ENCODE measurements around the gene TNFRSF17.

Gene TNFRSF17

GRCh38 chr16:11979013-11979672 is 14.1 kb downstream of the TNFRSF17 start:
- Histone ChIP-seq H3K9ac (ENCODE audit: low read length) (no peak overlapping the region), H3K27me3 (replicated peaks; ENCODE audit: insufficient read depth, low read length) (no peaks in the 10 kb centered on the region), H3K79me2 (ENCODE audit: low read length) (peaks cover 92% of the 10 kb centered on the region), H3K4me1 (ENCODE audit: low read length) (peaks cover 20% of the 10 kb centered on the region; the same call in 1 of the 2 replicates), H3K9me3 (replicated peaks; ENCODE audit: insufficient read depth, low read length) (no peaks in the 10 kb centered on the region), H3F3A (ENCODE audit: insufficient read depth, low read length) (peaks cover 17% of the 10 kb centered on the region), H3K36me3 (replicated peaks; ENCODE audit: insufficient read depth, low read length) (no peaks in the 10 kb centered on the region), H3K4me3 (ENCODE audit: low read length) (no peak overlapping the region), H3K9me2 (replicated peaks; ENCODE audit: insufficient read depth, low read length) (no peaks in the 10 kb centered on the region), H3K4me2 (ENCODE audit: low read depth, low read length) (no peak overlapping the region), H2AFZ (ENCODE audit: low read length) (no peak overlapping the region), H4K20me1 (ENCODE audit: insufficient read depth, low read length) (no peaks in the 10 kb centered on the region), H3K27ac (ENCODE audit: low read length) (no peak overlapping the region)
- DNase-seq, result no peak
- TF ChIP-seq, protein P1, sequence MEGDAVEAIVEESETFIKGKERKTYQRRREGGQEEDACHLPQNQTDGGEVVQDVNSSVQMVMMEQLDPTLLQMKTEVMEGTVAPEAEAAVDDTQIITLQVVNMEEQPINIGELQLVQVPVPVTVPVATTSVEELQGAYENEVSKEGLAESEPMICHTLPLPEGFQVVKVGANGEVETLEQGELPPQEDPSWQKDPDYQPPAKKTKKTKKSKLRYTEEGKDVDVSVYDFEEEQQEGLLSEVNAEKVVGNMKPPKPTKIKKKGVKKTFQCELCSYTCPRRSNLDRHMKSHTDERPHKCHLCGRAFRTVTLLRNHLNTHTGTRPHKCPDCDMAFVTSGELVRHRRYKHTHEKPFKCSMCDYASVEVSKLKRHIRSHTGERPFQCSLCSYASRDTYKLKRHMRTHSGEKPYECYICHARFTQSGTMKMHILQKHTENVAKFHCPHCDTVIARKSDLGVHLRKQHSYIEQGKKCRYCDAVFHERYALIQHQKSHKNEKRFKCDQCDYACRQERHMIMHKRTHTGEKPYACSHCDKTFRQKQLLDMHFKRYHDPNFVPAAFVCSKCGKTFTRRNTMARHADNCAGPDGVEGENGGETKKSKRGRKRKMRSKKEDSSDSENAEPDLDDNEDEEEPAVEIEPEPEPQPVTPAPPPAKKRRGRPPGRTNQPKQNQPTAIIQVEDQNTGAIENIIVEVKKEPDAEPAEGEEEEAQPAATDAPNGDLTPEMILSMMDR (IDR thresholded peaks at IDR 0.05; ENCODE audit: low read length), result no peak
- TF ChIP-seq EZH2phosphoT487 (IDR thresholded peaks at IDR 0.05; ENCODE audit: low read length) (no peak), EZH2 (optimal IDR thresholded peaks at IDR 0.05; ENCODE audit: low read depth, low read length) (no peak)

DNA sequence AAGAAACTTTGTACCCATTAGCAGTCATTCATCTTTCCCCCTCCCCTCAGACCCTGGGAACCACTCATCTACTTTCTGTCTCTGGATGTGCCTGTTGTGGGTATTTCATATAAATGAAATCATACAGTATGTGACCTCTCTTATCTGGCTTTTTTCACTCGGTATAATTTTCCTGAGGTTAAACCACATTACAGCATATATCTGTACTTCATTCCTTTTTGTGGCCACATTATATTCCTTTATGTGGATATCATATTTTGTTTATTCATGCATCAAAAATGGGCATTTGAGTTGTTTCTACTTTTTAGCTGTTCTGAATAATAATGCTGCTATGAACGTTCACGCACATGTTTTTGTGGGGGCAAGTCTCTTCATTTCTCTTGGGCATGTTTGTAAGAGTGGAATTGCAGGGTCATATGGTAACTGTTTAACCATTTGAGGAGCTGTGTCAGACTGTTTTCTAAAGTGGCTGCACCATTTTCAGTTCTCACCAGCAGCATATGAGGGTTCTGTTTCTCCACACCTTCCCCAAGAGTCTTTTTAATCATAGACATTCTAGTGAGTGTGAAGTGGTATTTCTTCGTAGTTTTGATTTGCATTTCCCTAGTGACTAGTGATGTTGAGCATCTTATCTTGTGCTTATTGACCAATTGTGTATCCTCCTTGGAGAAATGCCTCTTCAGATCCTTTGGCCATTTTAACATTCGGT is 15.3 kb downstream of the TNFRSF17 start:
- peaks cover 11% of the 10 kb centered on the region for H3F3A ChIP-seq (ENCODE audit: insufficient read depth, low read length)
- H3K4me2 ChIP-seq (ENCODE audit: low read depth, low read length), result no peak overlapping the region
- no peak overlapping the region for H3K27ac ChIP-seq (ENCODE audit: low read length)
- no peaks in the 10 kb centered on the region for H3K9me3 ChIP-seq (replicated peaks; ENCODE audit: insufficient read depth, low read length)
- no peaks in the 10 kb centered on the region for H3K9me2 ChIP-seq (replicated peaks; ENCODE audit: insufficient read depth, low read length)
- no peaks in the 10 kb centered on the region for H4K20me1 ChIP-seq (ENCODE audit: insufficient read depth, low read length)
- no peak overlapping the region for H3K4me3 ChIP-seq (ENCODE audit: low read length)
- H3K9ac ChIP-seq (ENCODE audit: low read length), result no peak overlapping the region
- H3K4me1 ChIP-seq (ENCODE audit: low read length), result peaks cover 20% of the 10 kb centered on the region; the same call in 1 of the 2 replicates
- no peaks in the 10 kb centered on the region for H3K36me3 ChIP-seq (replicated peaks; ENCODE audit: insufficient read depth, low read length)
- no peak overlapping the region for H2AFZ ChIP-seq (ENCODE audit: low read length)
- TF ChIP-seq EZH2 (optimal IDR thresholded peaks at IDR 0.05; ENCODE audit: low read depth, low read length) (no peak), EZH2phosphoT487 (IDR thresholded peaks at IDR 0.05; ENCODE audit: low read length) (no peak)
- TF ChIP-seq, protein P1 (IDR thresholded peaks at IDR 0.05; ENCODE audit: low read length), result no peak
- peaks cover 98% of the 10 kb centered on the region for H3K79me2 ChIP-seq (ENCODE audit: low read length)
- H3K27me3 ChIP-seq (replicated peaks; ENCODE audit: insufficient read depth, low read length), result no peaks in the 10 kb centered on the region
- DNase-seq, result no peak

DNA sequence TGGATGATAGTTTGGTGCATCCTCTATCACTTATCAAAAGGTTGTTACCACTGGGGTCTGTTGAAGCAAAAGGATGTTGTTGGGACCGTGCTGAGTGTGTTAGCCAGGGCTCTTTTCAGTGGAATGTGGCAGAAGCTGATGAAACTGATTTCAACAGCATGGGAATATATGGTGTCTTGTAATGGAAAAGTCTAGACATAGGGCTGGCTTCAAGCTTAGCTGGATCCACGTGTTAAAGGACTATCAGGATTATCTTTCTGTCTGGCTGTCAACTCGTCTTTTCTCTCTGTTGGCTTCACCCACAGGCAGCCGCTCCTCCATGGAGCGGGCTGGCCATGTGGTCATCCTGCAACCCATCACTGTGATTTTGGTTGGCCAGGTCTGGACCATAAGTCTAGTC is 20.2 kb downstream of the TNFRSF17 start:
- H3K79me2 ChIP-seq (ENCODE audit: low read length), result peaks cover 100% of the 10 kb centered on the region
- no peaks in the 10 kb centered on the region for H4K20me1 ChIP-seq (ENCODE audit: insufficient read depth, low read length)
- no peak overlapping the region for H2AFZ ChIP-seq (ENCODE audit: low read length)
- no peaks in the 10 kb centered on the region for H3K27me3 ChIP-seq (replicated peaks; ENCODE audit: insufficient read depth, low read length)
- H3K9me3 ChIP-seq (replicated peaks; ENCODE audit: insufficient read depth, low read length), result no peaks in the 10 kb centered on the region
- H3K9me2 ChIP-seq (replicated peaks; ENCODE audit: insufficient read depth, low read length), result no peaks in the 10 kb centered on the region
- H3K36me3 ChIP-seq (replicated peaks; ENCODE audit: insufficient read depth, low read length), result no peaks in the 10 kb centered on the region
- no peaks in the 10 kb centered on the region for H3F3A ChIP-seq (ENCODE audit: insufficient read depth, low read length)
- no peak overlapping the region for H3K9ac ChIP-seq (ENCODE audit: low read length)
- TF ChIP-seq, protein P1 (IDR thresholded peaks at IDR 0.05; ENCODE audit: low read length), result no peak
- TF ChIP-seq EZH2phosphoT487 (IDR thresholded peaks at IDR 0.05; ENCODE audit: low read length), result no peak
- TF ChIP-seq EZH2 (optimal IDR thresholded peaks at IDR 0.05; ENCODE audit: low read depth, low read length), result no peak
- DNase-seq, result no peak
- no peak overlapping the region for H3K4me2 ChIP-seq (ENCODE audit: low read depth, low read length)
- H3K4me3 ChIP-seq (ENCODE audit: low read length), result no peak overlapping the region
- H3K4me1 ChIP-seq (ENCODE audit: low read length), result peaks cover 4% of the 10 kb centered on the region; the same call in 1 of the 2 replicates
- H3K27ac ChIP-seq (ENCODE audit: low read length), result no peak overlapping the region

Measured in MM.1S (cell line).